ENCODE measurements around the gene DIAPH3. TPM values are rescaled to one million over a fixed set of nuclear protein-coding genes. Genes with fewer than 3 reads are reported as not detected.

The DIAPH3 gene
- total and polyA plus RNA-seq, 4 donors: 0.35 to 6.7 (median 1.1) TPM

- Histone ChIP-seq H3K9ac (ENCODE audit: insufficient read depth in 1 of 2, low read length in 2 of 2) (no peak overlapping the region), H3K27ac (ENCODE audit: low read depth in 1 of 2, low read length in 1 of 2) (no peak overlapping the region), H3K4me1 (ENCODE audit: control insufficient read depth in 5 of 5, insufficient read depth in 5 of 5, low read length in 5 of 5) (peaks cover 2 to 31% (median 14%) of the 10 kb centered on the region in 5 donors), H3K9me3 (ENCODE audit: control insufficient read depth in 4 of 4, insufficient read depth in 3 of 4, low read length in 3 of 4) (peaks cover 0 to 2% (median 0%) of the 10 kb centered on the region in 4 donors), H3K36me3 (ENCODE audit: control insufficient read depth in 4 of 4, insufficient read depth in 4 of 4, low read length in 4 of 4) (no peaks in the 10 kb centered on the region), H3K27me3 (ENCODE audit: control insufficient read depth in 3 of 3, insufficient read depth in 3 of 3, low read length in 2 of 3) (no peaks in the 10 kb centered on the region), H3K4me3 (no peak overlapping the region)
- ATAC-seq (ENCODE audit: insufficient read depth, low FRiP score) (no peak), DNase-seq (no peak)
- TF ChIP-seq, protein P1, sequence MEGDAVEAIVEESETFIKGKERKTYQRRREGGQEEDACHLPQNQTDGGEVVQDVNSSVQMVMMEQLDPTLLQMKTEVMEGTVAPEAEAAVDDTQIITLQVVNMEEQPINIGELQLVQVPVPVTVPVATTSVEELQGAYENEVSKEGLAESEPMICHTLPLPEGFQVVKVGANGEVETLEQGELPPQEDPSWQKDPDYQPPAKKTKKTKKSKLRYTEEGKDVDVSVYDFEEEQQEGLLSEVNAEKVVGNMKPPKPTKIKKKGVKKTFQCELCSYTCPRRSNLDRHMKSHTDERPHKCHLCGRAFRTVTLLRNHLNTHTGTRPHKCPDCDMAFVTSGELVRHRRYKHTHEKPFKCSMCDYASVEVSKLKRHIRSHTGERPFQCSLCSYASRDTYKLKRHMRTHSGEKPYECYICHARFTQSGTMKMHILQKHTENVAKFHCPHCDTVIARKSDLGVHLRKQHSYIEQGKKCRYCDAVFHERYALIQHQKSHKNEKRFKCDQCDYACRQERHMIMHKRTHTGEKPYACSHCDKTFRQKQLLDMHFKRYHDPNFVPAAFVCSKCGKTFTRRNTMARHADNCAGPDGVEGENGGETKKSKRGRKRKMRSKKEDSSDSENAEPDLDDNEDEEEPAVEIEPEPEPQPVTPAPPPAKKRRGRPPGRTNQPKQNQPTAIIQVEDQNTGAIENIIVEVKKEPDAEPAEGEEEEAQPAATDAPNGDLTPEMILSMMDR (IDR thresholded peaks at IDR 0.05; ENCODE audit: control extremely low read depth, extremely low read depth): no peak
These were observed 1.6 kb downstream of the DIAPH3 start for GRCh38 chr13:60162096-60162495.

- Histone ChIP-seq H3K9ac (ENCODE audit: insufficient read depth in 1 of 2, low read length in 2 of 2) (no peak overlapping the region), H3K36me3 (ENCODE audit: control insufficient read depth in 4 of 4, insufficient read depth in 4 of 4, low read length in 4 of 4) (no peaks in the 10 kb centered on the region), H3K4me1 (ENCODE audit: control insufficient read depth in 5 of 5, insufficient read depth in 5 of 5, low read length in 5 of 5) (peaks cover 0 to 5% (median 0%) of the 10 kb centered on the region in 5 donors), H3K27me3 (ENCODE audit: control insufficient read depth in 3 of 3, insufficient read depth in 3 of 3, low read length in 2 of 3) (no peaks in the 10 kb centered on the region), H3K4me3 (no peak overlapping the region), H3K27ac (ENCODE audit: low read depth in 1 of 2, low read length in 1 of 2) (no peak overlapping the region), H3K9me3 (ENCODE audit: control insufficient read depth in 4 of 4, insufficient read depth in 3 of 4, low read length in 3 of 4) (peaks cover 0 to 2% (median 0%) of the 10 kb centered on the region in 4 donors)
- DNase-seq (no peak), ATAC-seq (ENCODE audit: insufficient read depth, low FRiP score) (no peak)
- TF ChIP-seq, protein P1 (IDR thresholded peaks at IDR 0.05; ENCODE audit: control extremely low read depth, extremely low read depth): no peak
These were observed 5.4 kb downstream of the DIAPH3 start for GRCh38 chr13:60158321-60158801.

DNA sequence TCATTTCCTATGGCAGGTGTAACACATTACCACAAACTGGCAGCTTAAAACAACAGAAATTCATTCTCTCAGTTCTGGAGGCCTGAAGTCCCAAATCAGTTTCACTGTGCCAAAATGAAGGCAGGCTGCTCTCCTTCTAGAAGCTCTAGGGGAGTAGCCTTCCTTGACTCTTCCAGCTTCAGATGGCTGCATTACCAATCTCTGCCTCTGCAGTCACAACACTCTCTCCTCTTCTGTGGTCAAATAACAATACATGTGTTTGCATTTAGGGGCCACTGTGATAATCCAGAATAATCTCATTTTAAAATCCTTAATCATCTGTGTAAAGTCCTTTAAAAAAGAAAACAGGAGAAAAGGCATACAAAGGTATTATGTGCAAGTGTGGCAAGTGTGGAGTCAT, 7.8 kb downstream of the DIAPH3 start:
- DNase-seq (no peak), ATAC-seq (ENCODE audit: insufficient read depth, low FRiP score) (no peak)
- H3K9ac ChIP-seq (ENCODE audit: insufficient read depth in 1 of 2, low read length in 2 of 2): no peak overlapping the region
- H3K27me3 ChIP-seq (ENCODE audit: control insufficient read depth in 3 of 3, insufficient read depth in 3 of 3, low read length in 2 of 3): no peaks in the 10 kb centered on the region
- no peak overlapping the region for H3K4me3 ChIP-seq
- H3K36me3 ChIP-seq (ENCODE audit: control insufficient read depth in 4 of 4, insufficient read depth in 4 of 4, low read length in 4 of 4): no peaks in the 10 kb centered on the region
- no peaks in the 10 kb centered on the region for H3K4me1 ChIP-seq (ENCODE audit: control insufficient read depth in 5 of 5, insufficient read depth in 5 of 5, low read length in 5 of 5)
- H3K27ac ChIP-seq (ENCODE audit: low read depth in 1 of 2, low read length in 1 of 2): no peak overlapping the region
- H3K9me3 ChIP-seq (ENCODE audit: control insufficient read depth in 4 of 4, insufficient read depth in 3 of 4, low read length in 3 of 4): no peaks in the 10 kb centered on the region
- TF ChIP-seq, protein P1 (IDR thresholded peaks at IDR 0.05; ENCODE audit: control extremely low read depth, extremely low read depth): no peak

- Histone ChIP-seq H3K27ac (ENCODE audit: low read depth in 1 of 2, low read length in 1 of 2) (no peak overlapping the region), H3K9me3 (ENCODE audit: control insufficient read depth in 4 of 4, insufficient read depth in 3 of 4, low read length in 3 of 4) (no peaks in the 10 kb centered on the region), H3K4me1 (ENCODE audit: control insufficient read depth in 5 of 5, insufficient read depth in 5 of 5, low read length in 5 of 5) (no peaks in the 10 kb centered on the region), H3K27me3 (ENCODE audit: control insufficient read depth in 3 of 3, insufficient read depth in 3 of 3, low read length in 2 of 3) (no peaks in the 10 kb centered on the region), H3K4me3 (no peak overlapping the region), H3K36me3 (ENCODE audit: control insufficient read depth in 4 of 4, insufficient read depth in 4 of 4, low read length in 4 of 4) (no peaks in the 10 kb centered on the region), H3K9ac (ENCODE audit: insufficient read depth in 1 of 2, low read length in 2 of 2) (no peak overlapping the region)
- ATAC-seq (ENCODE audit: insufficient read depth, low FRiP score) (no peak), DNase-seq (no peak)
- TF ChIP-seq, protein P1 (IDR thresholded peaks at IDR 0.05; ENCODE audit: control extremely low read depth, extremely low read depth): no peak
These were observed 10.8 kb downstream of the DIAPH3 start for GRCh38 chr13:60152904-60153303.
